Measurements from ENCODE around the gene SEZ6L2. TPM values are rescaled to one million over a fixed set of nuclear protein-coding genes. Genes with fewer than 3 reads are reported as not detected.

Gene SEZ6L2
- total and polyA plus RNA-seq, 9 of the 15 experiments (the other 6 are each of a cell fraction or from before 2014, with no cell fraction given) = 0.10 to 2.1 (median 0.72) TPM

DNA sequence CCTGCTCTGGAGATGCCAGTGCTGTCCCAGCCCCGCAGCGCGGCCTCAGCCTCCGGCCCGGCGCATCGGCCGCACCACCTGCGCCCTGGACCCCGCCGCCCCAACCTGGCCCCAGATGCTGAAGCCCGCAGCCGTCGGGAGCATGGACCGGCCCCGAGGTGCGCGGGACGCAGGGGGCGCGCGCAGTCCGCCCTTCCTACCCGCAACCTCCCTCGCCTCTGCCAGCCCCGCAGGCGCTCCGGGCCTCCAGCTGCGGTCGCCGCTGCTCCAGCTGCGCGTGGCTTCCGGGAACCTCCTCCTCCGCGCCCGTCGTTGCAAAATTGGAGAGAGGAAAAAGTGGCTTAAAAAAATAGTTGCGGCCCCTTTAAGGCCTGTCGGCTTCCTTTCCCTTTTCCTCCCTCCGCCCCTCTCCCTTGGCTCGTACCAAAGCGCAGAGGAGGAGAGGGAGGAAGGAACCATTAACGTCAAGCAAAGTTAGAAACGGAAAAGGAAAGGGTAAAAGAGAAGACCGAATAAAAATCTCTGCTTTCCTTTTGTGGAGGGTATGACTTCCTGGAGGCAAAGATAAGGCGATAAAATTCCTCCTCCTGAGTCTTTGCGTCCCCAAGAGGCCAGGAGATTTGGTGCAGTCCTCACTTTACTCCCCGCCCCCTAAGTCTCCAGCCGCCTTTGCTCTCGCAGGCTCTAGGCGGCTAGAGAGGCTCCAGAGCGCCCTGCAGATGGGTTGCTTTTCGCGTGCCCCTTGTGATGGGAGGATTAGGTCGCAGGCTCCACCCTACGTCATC is 36.3 kb downstream of the SEZ6L2 start, which contains the start of gene CDIPT (continued):
- TF ChIP-seq NR4A1 (CRISPR knock-in tag; IDR thresholded peaks at IDR 0.05) (no peak), NR4A1 (tag; IDR thresholded peaks at IDR 0.05) (no peak), EGR1 (conservative IDR thresholded peaks at IDR 0.05) (peak; percentile 47), PTTG1 (tag; IDR thresholded peaks at IDR 0.05; ENCODE audit: low read depth) (no peak), MAFF (IDR thresholded peaks at IDR 0.05; ENCODE audit: low read length) (peak; percentile 82), GATAD2A (IDR thresholded peaks at IDR 0.05) (0 out of 2 replicates have a peak, but pooled peaks have one; percentile 30), HNRNPUL1 (IDR thresholded peaks at IDR 0.05; ENCODE audit: low read length) (no peak), PML (IDR thresholded peaks at IDR 0.05; ENCODE audit: low read length) (peak; percentile 53; the same call in 1 of the 2 replicates), U2AF1 (optimal IDR thresholded peaks at IDR 0.05; ENCODE audit: low read depth, low read length) (peak; percentile 48), ZNF785 (CRISPR knock-in tag; IDR thresholded peaks at IDR 0.05) (no peak), TAF15 (IDR thresholded peaks at IDR 0.05; ENCODE audit: low read depth, low read length) (no peak), MCM3 (IDR thresholded peaks at IDR 0.05) (no peak), CCAR2 (IDR thresholded peaks at IDR 0.05; ENCODE audit: low read depth, low read length) (no peak), ETV1 (tag; conservative IDR thresholded peaks at IDR 0.05; ENCODE audit: low read depth) (peak; percentile 78), SAP30 (IDR thresholded peaks at IDR 0.05; ENCODE audit: borderline replicate concordance, insufficient read depth, low read depth, low read length, poor library complexity, severe bottlenecking) (no peak), HNRNPK (IDR thresholded peaks at IDR 0.05; ENCODE audit: low read depth, low read length, poor library complexity, severe bottlenecking) (no peak)
- TF ChIP-seq, protein P1, sequence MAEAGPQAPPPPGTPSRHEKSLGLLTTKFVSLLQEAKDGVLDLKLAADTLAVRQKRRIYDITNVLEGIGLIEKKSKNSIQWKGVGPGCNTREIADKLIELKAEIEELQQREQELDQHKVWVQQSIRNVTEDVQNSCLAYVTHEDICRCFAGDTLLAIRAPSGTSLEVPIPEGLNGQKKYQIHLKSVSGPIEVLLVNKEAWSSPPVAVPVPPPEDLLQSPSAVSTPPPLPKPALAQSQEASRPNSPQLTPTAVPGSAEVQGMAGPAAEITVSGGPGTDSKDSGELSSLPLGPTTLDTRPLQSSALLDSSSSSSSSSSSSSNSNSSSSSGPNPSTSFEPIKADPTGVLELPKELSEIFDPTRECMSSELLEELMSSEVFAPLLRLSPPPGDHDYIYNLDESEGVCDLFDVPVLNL (CRISPR knock-in tag; IDR thresholded peaks at IDR 0.05; ENCODE audit: low read depth) = no peak
- TF ChIP-seq, protein P2, sequence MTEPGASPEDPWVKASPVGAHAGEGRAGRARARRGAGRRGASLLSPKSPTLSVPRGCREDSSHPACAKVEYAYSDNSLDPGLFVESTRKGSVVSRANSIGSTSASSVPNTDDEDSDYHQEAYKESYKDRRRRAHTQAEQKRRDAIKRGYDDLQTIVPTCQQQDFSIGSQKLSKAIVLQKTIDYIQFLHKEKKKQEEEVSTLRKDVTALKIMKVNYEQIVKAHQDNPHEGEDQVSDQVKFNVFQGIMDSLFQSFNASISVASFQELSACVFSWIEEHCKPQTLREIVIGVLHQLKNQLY (CRISPR knock-in tag; conservative IDR thresholded peaks at IDR 0.05) = no peak
- TF ChIP-seq, protein P3, sequence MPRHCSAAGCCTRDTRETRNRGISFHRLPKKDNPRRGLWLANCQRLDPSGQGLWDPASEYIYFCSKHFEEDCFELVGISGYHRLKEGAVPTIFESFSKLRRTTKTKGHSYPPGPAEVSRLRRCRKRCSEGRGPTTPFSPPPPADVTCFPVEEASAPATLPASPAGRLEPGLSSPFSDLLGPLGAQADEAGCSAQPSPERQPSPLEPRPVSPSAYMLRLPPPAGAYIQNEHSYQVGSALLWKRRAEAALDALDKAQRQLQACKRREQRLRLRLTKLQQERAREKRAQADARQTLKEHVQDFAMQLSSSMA (CRISPR knock-in tag; IDR thresholded peaks at IDR 0.05) = no peak
- TF ChIP-seq, protein P4, sequence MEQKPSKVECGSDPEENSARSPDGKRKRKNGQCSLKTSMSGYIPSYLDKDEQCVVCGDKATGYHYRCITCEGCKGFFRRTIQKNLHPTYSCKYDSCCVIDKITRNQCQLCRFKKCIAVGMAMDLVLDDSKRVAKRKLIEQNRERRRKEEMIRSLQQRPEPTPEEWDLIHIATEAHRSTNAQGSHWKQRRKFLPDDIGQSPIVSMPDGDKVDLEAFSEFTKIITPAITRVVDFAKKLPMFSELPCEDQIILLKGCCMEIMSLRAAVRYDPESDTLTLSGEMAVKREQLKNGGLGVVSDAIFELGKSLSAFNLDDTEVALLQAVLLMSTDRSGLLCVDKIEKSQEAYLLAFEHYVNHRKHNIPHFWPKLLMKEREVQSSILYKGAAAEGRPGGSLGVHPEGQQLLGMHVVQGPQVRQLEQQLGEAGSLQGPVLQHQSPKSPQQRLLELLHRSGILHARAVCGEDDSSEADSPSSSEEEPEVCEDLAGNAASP (IDR thresholded peaks at IDR 0.05) = no peak
- TF ChIP-seq, protein P5, sequence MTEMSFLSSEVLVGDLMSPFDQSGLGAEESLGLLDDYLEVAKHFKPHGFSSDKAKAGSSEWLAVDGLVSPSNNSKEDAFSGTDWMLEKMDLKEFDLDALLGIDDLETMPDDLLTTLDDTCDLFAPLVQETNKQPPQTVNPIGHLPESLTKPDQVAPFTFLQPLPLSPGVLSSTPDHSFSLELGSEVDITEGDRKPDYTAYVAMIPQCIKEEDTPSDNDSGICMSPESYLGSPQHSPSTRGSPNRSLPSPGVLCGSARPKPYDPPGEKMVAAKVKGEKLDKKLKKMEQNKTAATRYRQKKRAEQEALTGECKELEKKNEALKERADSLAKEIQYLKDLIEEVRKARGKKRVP (CRISPR knock-in tag; IDR thresholded peaks at IDR 0.05) = no peak
- TF ChIP-seq, protein P6, sequence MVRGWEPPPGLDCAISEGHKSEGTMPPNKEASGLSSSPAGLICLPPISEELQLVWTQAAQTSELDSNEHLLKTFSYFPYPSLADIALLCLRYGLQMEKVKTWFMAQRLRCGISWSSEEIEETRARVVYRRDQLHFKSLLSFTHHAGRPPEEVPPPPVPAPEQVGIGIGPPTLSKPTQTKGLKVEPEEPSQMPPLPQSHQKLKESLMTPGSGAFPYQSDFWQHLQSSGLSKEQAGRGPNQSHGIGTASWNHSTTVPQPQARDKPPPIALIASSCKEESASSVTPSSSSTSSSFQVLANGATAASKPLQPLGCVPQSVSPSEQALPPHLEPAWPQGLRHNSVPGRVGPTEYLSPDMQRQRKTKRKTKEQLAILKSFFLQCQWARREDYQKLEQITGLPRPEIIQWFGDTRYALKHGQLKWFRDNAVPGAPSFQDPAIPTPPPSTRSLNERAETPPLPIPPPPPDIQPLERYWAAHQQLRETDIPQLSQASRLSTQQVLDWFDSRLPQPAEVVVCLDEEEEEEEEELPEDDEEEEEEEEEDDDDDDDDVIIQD (CRISPR knock-in tag; IDR thresholded peaks at IDR 0.05) = no peak

Measured in K562 (cell line).